ENCODE data around the gene MSANTD7. TPM values are rescaled to one million over a fixed set of nuclear protein-coding genes. Genes with fewer than 3 reads are reported as not detected.

Gene MSANTD7
- total and polyA plus RNA-seq, 9 of the 15 experiments (the other 6 are each of a cell fraction or from before 2014, with no cell fraction given), result 5.2 to 27.3 (median 23.6) TPM

DNA sequence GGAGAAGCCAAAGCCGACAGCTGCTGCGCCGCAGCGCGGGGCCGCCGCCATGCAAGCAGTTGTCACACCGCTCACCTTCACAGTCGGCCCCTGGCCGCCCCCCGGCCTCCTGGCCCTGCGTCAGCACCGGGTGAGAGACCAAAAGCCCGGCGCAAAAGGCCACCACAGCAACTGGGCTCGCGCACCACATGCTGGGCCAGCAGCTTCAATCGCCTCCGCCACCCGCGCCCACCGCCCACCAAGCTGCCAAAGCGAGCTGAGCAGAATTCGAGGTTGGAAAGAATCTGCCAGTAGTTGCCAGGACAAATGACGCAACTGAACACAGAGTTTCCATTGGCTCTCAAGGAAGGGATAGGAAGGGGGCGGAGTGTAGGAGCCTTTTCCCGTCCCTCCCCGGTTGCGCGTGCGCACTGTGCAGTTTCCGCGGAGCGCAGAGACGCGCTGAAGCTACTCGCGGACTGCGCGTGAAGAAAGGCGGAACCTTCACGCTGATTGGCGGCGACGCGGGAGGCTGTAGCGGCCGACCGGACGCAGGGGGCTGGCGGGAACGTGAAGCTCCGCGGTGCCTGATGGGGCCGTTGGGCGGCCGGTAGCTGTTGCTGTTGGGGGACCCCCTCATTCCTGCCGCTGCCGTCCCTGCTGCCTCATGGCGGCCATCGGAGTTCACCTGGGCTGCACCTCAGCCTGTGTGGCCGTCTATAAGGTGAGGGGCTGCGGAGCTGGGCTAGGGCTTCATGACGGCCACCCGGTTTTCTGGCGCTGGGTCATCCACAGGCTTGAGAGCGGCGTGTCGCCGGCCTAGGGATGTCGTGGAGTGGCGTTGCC lies at the start of gene MSANTD7, which contains the start of the genes CDNF and HSPA14 (continued):
- TF ChIP-seq SMC3 (conservative IDR thresholded peaks at IDR 0.05; ENCODE audit: insufficient read depth, low read depth, low read length), result no peak
- no peak for TF ChIP-seq CHD1 (IDR thresholded peaks at IDR 0.05; ENCODE audit: low read length)
- TF ChIP-seq SUPT5H (IDR thresholded peaks at IDR 0.05), result peak; percentile 95
- peak; percentile 93 for TF ChIP-seq E2F4 (CRISPR knock-in tag; IDR thresholded peaks at IDR 0.05; ENCODE audit: low read depth)
- TF ChIP-seq, protein P1, sequence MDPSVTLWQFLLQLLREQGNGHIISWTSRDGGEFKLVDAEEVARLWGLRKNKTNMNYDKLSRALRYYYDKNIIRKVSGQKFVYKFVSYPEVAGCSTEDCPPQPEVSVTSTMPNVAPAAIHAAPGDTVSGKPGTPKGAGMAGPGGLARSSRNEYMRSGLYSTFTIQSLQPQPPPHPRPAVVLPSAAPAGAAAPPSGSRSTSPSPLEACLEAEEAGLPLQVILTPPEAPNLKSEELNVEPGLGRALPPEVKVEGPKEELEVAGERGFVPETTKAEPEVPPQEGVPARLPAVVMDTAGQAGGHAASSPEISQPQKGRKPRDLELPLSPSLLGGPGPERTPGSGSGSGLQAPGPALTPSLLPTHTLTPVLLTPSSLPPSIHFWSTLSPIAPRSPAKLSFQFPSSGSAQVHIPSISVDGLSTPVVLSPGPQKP (CRISPR knock-in tag; IDR thresholded peaks at IDR 0.05), result no peak
- TF ChIP-seq, protein P2, sequence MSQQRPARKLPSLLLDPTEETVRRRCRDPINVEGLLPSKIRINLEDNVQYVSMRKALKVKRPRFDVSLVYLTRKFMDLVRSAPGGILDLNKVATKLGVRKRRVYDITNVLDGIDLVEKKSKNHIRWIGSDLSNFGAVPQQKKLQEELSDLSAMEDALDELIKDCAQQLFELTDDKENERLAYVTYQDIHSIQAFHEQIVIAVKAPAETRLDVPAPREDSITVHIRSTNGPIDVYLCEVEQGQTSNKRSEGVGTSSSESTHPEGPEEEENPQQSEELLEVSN (IDR thresholded peaks at IDR 0.05; ENCODE audit: borderline replicate concordance in 1 of 2, extremely low read depth in 1 of 2, insufficient read depth in 1 of 2, insufficient read length in 1 of 2, low read depth in 1 of 2, low read length in 1 of 2, poor library complexity in 1 of 2, severe bottlenecking in 1 of 2), result peak; percentile 71 to 89
- no peak for TF ChIP-seq NCOA4 (IDR thresholded peaks at IDR 0.05; ENCODE audit: partially characterized antibody)

Measured in K562 (cell line).